Stimulated activated naive B cell treated with anti-CD40 and anti-IgM and Interleukin-4, amounts not matched to agents 10 μg/mL and 1 μg/mL and 100 μg/mL, for 72 hours (primary cell): ENCODE measurements around the gene SEC24B.
"Not testable (repeated sequence)": the region's sequence is repeated elsewhere in the genome, so short reads cannot be mapped to it uniquely, and the experiment has no call there.

Experiments
- ATAC-seq, 2 donors: fragments of 150-1000 bp; cut with Tn5 transposase; replicated peaks; 2 replicates each; pipeline ENCODE4 v1.10.0; 2021; ENCODE audit warnings: moderate library complexity in 1 of 2
- DNase-seq: peaks from one replicate; pipeline ENCODE4 v3.0.0; 2021
- H3K27ac Mint-ChIP-seq: one replicate; pipeline ENCODE4 v1.8.0; 2022; ENCODE audit warnings: mild to moderate bottlenecking, mixed read lengths
- H3K27me3 Mint-ChIP-seq, 2 donors: one replicate each; pipeline ENCODE4 v1.8.0; 2022; ENCODE audit warnings: mixed read lengths in 2 of 2
- H3K36me3 Mint-ChIP-seq, 2 donors: one replicate each; pipeline ENCODE4 v1.8.0; 2022; ENCODE audit warnings: mixed read lengths in 2 of 2, mild to moderate bottlenecking in 1 of 2
- H3K4me1 Mint-ChIP-seq, 2 donors: one replicate each; pipeline ENCODE4 v1.8.0; 2022; ENCODE audit warnings: mixed read lengths in 2 of 2, mild to moderate bottlenecking in 1 of 2
- H3K4me3 Mint-ChIP-seq, 2 donors: one replicate each; pipeline ENCODE4 v1.8.0; 2022; ENCODE audit warnings: mild to moderate bottlenecking in 2 of 2, mixed read lengths in 2 of 2, moderate library complexity in 1 of 2
- H3K9me3 Mint-ChIP-seq, 2 donors: one replicate each; pipeline ENCODE4 v1.8.0; 2022; ENCODE audit warnings: mixed read lengths in 2 of 2, mild to moderate bottlenecking in 1 of 2

Gene SEC24B

DNA sequence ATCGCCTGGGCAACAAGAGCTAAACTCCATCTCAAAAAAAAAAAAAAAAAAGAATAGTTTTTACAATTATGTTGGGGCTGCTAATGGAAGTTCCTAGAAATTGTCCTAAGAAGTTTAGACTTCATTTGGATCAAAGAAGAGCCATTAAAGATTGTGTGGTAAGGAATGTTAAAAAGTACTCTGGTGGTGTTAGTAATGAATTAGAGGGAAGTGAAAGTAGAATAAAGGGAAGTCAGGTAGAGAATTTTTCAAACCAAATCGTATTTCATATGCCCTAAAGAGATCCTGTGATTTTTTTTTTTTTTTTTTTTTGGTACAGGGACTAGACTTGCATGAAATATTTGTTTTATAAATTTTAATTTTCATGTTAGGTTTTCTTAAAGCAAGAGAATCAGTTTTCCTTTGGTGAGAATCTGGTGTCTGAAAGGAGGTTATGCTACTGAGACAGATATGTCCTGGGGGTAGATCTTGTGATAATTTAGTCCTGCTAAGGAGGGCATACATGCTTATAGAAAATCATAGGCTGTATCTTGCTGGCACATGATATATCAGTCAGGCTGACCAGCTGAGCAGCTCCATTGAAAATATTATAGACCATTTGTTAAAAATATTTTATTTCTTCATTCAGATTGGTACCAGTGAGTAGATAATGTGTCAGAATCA, 10.7 kb downstream of the SEC24B start:
- peaks cover 0 to 2% of the 10 kb centered on the region in 2 donors for H3K9me3 Mint-ChIP-seq
- H3K27me3 Mint-ChIP-seq: no peaks in the 10 kb centered on the region
- H3K27ac Mint-ChIP-seq: no peak overlapping the region
- H3K36me3 Mint-ChIP-seq: peaks cover 8 to 15% of the 10 kb centered on the region in 2 donors
- DNase-seq: no peak
- H3K4me3 Mint-ChIP-seq: no peak overlapping the region
- H3K4me1 Mint-ChIP-seq: peaks cover 27 to 61% of the 10 kb centered on the region in 2 donors
- peak; percentile 82 to 85 for ATAC-seq

DNA sequence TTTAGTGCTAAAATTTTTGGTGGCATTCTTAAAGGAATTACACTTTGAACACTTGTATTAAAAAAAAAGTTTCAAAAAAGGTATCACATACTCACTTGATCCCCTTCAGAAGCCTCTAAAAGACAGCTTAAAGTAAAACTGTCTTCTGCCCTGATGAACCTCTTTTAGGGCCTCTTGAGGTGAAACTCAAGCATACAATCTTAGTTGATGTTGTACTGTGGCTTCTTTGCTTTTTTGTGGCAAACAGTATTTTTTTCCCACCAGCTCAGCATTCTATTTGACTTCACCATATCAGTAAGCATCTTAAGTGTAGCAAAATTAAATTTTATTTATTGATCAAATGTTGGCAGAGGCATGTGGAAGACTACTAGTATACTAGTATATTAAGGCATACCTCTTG, 13.7 kb downstream of the SEC24B start:
- H3K9me3 Mint-ChIP-seq: peaks cover 0 to 2% of the 10 kb centered on the region in 2 donors
- H3K27me3 Mint-ChIP-seq: no peaks in the 10 kb centered on the region
- no peak overlapping the region for H3K27ac Mint-ChIP-seq
- H3K36me3 Mint-ChIP-seq: peaks cover 15 to 37% of the 10 kb centered on the region in 2 donors
- ATAC-seq: no peak
- peaks cover 20 to 39% of the 10 kb centered on the region in 2 donors for H3K4me1 Mint-ChIP-seq
- no peak for DNase-seq
- H3K4me3 Mint-ChIP-seq: no peak overlapping the region

DNA sequence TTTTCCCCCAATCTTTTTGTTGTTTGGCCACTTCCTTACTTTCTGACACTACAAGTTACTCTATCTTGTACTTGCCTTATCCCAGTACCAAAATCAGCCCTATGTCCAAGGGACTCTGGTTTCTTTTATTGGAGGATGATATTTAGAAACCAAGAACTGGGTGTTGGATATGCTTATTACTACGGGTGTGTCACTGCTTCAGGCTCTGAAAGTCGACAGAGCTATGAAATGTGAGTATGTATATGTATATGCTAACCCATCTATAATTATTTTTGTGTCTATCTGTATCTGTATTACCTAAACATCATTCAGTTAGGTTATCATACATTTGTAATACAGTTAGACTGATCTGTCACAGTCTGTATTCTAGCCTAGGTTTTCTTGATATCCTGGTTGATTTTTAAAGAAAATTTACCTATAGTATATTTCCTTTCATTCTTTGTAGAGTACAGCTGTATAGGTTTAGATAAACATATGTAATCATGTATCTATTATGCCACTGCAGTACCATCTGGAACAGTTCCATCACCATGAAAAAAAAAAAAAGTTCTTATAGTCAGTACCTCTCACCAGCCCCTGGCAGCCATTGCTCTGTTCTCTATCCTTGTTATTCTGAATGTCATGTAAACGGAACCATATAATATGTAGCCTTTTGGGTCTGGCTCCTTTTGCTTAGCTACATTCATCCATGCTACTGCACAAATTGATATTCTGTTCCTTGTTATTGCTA, 18.1 kb downstream of the SEC24B start:
- Mint-ChIP-seq H3K4me3 (no peak overlapping the region), H3K27me3 (no peaks in the 10 kb centered on the region), H3K27ac (no peak overlapping the region), H3K4me1 (peaks cover 15 to 31% of the 10 kb centered on the region in 2 donors), H3K36me3 (peaks cover 15 to 39% of the 10 kb centered on the region in 2 donors), H3K9me3 (no peaks in the 10 kb centered on the region)
- ATAC-seq: no peak
- DNase-seq: no peak

DNA sequence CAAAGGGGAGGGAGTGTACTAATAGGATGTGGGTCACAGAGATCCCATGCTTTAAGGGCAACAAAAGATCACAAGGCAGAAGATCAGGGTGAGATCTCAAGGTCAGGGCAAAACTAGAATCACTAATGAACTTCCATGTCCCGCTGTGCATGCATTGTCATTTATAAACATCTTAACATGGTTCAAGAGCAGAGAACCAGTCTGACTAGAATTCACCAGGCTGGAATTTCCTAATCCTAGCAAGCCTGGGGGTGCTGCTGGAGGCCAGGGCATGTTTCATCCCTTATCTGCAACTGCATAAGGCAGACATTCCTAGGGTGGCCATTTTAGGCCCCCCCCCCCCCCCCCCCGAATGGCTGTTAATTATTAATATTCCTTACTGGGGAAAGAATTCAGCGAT, 19.5 kb downstream of the SEC24B start:
- DNase-seq, H3K4me3 Mint-ChIP-seq, H3K27ac Mint-ChIP-seq, H3K27me3 Mint-ChIP-seq, H3K9me3 Mint-ChIP-seq, ATAC-seq: not testable (repeated sequence)
- H3K36me3 Mint-ChIP-seq: peaks cover 12 to 37% of the 10 kb centered on the region in 2 donors
- H3K4me1 Mint-ChIP-seq: peaks cover 13 to 27% of the 10 kb centered on the region in 2 donors

DNA sequence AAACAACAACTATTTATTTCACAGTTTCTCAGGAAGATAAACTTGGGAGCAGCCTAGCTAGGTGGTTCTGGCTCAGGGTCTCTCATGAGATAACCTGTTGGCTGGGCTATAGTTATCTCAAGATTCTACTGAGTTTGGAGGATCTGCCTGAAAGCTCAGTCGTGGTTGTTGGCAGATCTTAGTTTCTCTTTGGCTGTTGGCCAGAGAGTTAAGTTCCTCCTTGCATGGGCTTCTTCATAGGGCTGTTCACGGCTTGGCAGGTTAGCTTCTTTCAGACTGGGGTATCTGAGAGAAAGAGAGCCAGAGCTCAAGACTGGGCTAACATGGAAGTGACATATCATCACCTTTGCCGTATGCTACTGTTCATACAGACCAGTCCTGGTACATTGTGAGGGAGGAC, 28.7 kb downstream of the SEC24B start:
- Mint-ChIP-seq H3K36me3 (peaks cover 13 to 29% of the 10 kb centered on the region in 2 donors), H3K4me1 (peaks cover 11 to 12% of the 10 kb centered on the region in 2 donors), H3K27me3 (no peaks in the 10 kb centered on the region), H3K27ac (no peak overlapping the region), H3K9me3 (no peaks in the 10 kb centered on the region), H3K4me3 (no peak overlapping the region)
- ATAC-seq: no peak
- no peak for DNase-seq

DNA sequence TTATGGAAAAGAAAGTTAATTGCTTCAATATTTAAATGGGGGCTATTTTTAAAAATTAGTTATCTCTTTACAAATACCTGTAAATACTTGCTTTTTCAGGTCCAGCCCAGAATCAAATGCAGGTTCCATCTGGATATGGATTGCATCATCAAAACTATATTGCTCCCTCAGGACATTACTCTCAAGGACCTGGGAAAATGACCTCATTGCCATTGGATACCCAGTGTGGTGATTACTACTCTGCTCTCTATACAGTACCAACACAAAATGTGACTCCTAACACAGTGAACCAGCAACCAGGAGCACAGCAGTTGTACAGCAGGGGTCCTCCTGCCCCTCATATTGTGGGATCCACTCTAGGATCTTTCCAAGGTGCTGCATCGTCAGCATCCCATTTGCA, 29.2 kb downstream of the SEC24B start:
- Mint-ChIP-seq H3K36me3 (peaks cover 14 to 27% of the 10 kb centered on the region in 2 donors), H3K27ac (no peak overlapping the region), H3K9me3 (no peaks in the 10 kb centered on the region), H3K27me3 (no peaks in the 10 kb centered on the region), H3K4me3 (no peak overlapping the region), H3K4me1 (peaks cover 7 to 10% of the 10 kb centered on the region in 2 donors)
- DNase-seq: no peak
- ATAC-seq: no peak

DNA sequence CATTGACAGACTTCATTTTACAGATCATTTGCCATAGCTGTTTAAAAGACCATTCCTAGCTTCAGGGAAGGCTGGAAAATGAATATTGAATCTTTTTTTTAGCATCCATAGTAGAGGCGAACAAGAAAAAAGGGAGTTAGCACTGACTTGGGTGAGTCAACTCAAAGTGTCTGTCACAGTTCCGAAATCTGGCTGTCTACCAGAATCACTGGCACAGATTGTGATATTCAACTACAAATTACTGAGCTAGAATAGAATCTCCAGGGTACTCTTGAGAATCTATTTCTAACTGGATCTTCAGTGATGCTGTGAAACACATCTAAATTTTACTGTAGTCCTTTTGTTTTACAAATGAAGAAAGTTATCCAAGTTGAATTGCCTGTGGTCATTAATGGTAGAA, 31.5 kb downstream of the SEC24B start:
- Mint-ChIP-seq H3K27me3 (no peaks in the 10 kb centered on the region), H3K4me1 (peaks cover 10 to 19% of the 10 kb centered on the region in 2 donors), H3K27ac (no peak overlapping the region), H3K4me3 (no peak overlapping the region), H3K9me3 (no peaks in the 10 kb centered on the region), H3K36me3 (peaks cover 19 to 34% of the 10 kb centered on the region in 2 donors)
- no peak for DNase-seq
- ATAC-seq: no peak

DNA sequence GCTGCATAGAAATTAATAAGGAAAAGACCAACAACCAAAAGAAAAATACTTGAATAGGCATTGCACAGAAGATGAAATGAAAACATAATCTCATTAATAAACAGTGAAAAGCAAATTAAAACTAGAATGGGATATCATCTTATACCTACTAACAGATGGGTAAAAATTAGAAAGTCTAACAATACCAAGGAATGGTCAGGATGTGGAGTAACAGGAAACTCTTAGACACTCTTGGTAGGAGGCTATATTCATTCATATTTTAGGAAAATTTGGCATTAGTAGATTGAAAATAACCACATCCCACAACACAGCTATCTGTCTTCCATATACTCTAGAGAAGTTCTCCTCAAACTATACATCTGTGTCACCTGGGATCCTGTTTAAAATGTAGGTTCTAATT, 36.3 kb downstream of the SEC24B start:
- Mint-ChIP-seq H3K4me3 (no peak overlapping the region), H3K27me3 (no peaks in the 10 kb centered on the region), H3K27ac (no peak overlapping the region), H3K9me3 (no peaks in the 10 kb centered on the region), H3K36me3 (peaks cover 19 to 29% of the 10 kb centered on the region in 2 donors), H3K4me1 (peaks cover 9 to 41% of the 10 kb centered on the region in 2 donors)
- DNase-seq: no peak
- no peak for ATAC-seq

DNA sequence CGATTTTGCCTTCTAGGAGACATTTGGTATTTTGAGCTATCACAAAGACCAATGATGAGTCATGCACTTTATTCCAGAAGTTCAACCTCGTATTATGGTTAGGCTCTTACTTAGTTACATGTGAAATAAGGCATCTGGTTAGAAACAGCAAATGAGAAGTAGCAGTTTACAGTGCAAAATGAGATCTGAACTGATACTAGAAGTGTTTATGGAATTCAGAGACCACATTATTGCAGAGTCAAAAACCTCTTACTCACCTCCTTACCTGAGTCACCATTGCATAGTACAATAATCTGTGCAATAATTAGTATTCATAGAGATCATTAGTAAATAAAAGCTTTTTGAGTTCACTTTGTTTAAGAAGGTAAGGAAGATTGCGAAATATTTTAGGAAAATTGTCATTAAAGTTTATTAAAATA, 38.7 kb downstream of the SEC24B start:
- no peak for DNase-seq
- H3K36me3 Mint-ChIP-seq: peaks cover 14 to 29% of the 10 kb centered on the region in 2 donors
- no peak overlapping the region for H3K4me3 Mint-ChIP-seq
- no peaks in the 10 kb centered on the region for H3K9me3 Mint-ChIP-seq
- ATAC-seq: peak in 1 of 2 donors; percentile 25
- H3K4me1 Mint-ChIP-seq: peaks cover 6 to 41% of the 10 kb centered on the region in 2 donors
- no peak overlapping the region for H3K27ac Mint-ChIP-seq
- H3K27me3 Mint-ChIP-seq: no peaks in the 10 kb centered on the region

DNA sequence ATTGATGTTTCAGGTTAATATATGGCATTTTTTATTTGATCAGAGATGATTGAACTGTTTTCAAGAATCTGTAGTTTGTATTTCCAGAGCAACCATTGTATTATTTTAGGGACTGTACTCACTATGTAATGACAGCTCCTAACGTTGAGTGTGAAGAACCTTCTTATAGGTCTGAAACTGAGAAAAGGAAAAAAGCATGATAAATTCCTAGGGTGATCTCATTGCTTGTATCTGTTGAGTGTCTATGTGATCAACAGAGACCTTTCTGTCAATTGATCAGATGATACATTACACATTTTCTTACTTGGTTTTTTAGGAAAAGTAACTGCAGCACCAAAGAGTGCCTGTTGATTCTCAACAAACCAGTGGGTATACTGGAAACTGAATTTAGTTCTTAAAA, 40.2 kb downstream of the SEC24B start:
- DNase-seq (no peak), ATAC-seq (no peak)
- H3K27me3 Mint-ChIP-seq: no peaks in the 10 kb centered on the region
- no peak overlapping the region for H3K4me3 Mint-ChIP-seq
- H3K4me1 Mint-ChIP-seq: peaks cover 6 to 34% of the 10 kb centered on the region in 2 donors
- H3K9me3 Mint-ChIP-seq: no peaks in the 10 kb centered on the region
- H3K36me3 Mint-ChIP-seq: peaks cover 9 to 22% of the 10 kb centered on the region in 2 donors
- no peak overlapping the region for H3K27ac Mint-ChIP-seq

DNA sequence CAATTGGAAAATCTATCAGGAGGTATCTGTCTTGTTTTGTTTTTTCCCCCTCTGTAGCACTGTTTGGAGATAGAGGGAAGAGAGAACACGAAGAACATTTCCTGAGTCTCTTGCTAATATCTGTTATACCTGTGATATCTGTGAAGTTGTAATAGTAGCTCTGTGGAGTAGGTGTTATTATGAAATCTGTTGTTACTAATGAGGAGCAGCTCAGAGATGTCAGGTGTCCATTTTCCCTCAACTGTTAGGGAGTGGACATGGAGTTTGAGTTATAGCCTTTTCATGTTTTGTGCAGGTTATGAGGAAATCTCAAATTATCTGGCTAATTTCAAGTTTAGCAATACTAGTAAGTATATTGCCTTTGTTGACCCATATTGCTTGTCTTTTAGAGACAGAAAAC, 52.4 kb downstream of the SEC24B start:
- ATAC-seq (no peak), DNase-seq (no peak)
- Mint-ChIP-seq H3K4me1 (peaks cover 2 to 6% of the 10 kb centered on the region in 2 donors), H3K36me3 (peaks cover 21 to 51% of the 10 kb centered on the region in 2 donors), H3K27ac (no peak overlapping the region), H3K4me3 (no peak overlapping the region), H3K27me3 (no peaks in the 10 kb centered on the region), H3K9me3 (no peaks in the 10 kb centered on the region)

DNA sequence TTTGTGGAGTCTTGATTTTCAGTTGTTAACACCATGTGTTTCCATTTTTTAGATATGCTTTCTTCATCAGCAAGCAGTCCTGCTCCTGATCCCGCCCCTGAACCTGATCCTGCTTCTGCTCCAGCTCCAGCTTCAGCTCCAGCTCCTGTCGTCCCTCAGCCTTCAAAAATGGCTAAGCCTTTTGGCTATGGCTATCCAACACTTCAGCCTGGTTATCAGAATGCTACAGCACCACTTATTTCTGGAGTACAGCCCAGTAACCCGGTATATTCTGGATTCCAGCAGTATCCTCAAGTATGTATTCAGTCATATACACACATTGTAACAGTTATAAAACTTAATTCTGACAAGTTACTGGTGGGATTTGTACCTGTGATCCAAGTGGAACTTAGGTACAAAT, 60.9 kb downstream of the SEC24B start:
- H3K27ac Mint-ChIP-seq: no peak overlapping the region
- H3K36me3 Mint-ChIP-seq: peaks cover 32 to 40% of the 10 kb centered on the region in 2 donors
- DNase-seq (no peak), ATAC-seq (no peak)
- no peak overlapping the region for H3K4me3 Mint-ChIP-seq
- H3K9me3 Mint-ChIP-seq: no peaks in the 10 kb centered on the region
- H3K27me3 Mint-ChIP-seq: no peaks in the 10 kb centered on the region
- H3K4me1 Mint-ChIP-seq: no peaks in the 10 kb centered on the region

DNA sequence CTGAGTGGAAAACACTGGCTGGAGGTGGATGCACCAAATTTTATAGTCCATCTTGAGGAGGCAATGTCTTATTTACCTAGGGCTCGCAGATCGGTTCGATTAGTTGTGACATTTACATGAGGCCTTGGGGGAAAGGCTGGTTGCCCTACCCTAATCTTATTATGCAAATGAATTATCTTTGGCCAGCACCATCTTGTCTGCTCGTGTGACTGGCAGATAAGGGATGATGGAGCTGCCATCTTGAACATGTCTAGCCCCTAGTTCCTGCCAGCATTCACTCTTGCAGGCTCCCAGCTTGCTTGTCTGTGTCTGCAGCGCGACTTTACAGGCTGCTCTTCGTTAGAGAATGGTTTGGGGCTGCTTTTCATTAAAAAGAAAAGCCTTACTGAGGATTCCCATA, 61.9 kb downstream of the SEC24B start:
- H3K27ac Mint-ChIP-seq: peak overlapping the region; percentile 42
- DNase-seq: no peak
- no peaks in the 10 kb centered on the region for H3K9me3 Mint-ChIP-seq
- no peaks in the 10 kb centered on the region for H3K27me3 Mint-ChIP-seq
- H3K4me3 Mint-ChIP-seq: no peak overlapping the region
- no peak for ATAC-seq
- no peaks in the 10 kb centered on the region for H3K4me1 Mint-ChIP-seq
- H3K36me3 Mint-ChIP-seq: peaks cover 32 to 43% of the 10 kb centered on the region in 2 donors

DNA sequence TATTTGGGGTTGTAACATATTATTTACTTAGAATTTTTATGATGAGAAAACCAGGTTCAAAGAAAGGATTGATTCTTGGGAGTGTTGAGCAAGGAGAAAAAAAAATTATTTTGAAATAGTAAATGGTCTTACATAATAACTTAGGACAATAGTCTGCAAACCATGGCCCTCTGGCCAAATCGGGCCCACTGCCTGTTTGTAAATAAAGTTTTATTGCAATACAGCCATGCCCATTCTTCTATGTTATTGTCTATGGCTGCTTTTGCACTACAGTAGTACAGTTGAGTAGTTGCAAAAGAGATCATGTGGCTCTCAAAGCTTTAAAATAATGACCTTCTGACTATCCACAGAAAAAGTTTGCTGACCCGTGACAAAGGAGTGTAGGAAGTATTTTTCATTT, 63.3 kb downstream of the SEC24B start:
- Mint-ChIP-seq H3K36me3 (peaks cover 29 to 44% of the 10 kb centered on the region in 2 donors), H3K4me3 (no peak overlapping the region)

DNA sequence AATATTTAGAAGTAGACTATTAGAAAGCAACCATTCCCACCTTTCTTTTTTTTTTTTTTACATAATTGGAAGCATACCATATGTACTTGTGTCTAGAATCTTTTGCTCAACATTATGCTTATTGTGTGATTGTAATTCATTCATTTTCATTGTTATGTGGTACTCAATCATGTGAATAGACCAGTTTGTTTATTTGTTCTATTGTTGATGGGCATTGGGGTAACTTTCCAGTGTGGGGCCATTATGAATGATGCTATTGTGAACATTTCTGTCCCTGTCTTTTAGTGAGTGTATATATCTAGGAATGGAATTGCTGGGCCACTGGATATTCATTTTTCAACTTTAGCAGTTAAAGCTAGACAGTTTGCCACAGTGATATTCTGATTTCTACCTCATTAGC, 63.9 kb downstream of the SEC24B start:
- H3K9me3 Mint-ChIP-seq: no peaks in the 10 kb centered on the region
- H3K36me3 Mint-ChIP-seq: peaks cover 31 to 44% of the 10 kb centered on the region in 2 donors
- H3K27ac Mint-ChIP-seq: no peak overlapping the region
- H3K27me3 Mint-ChIP-seq: no peaks in the 10 kb centered on the region
- H3K4me3 Mint-ChIP-seq: no peak overlapping the region
- DNase-seq (no peak), ATAC-seq (no peak)
- peaks cover 0 to 2% of the 10 kb centered on the region in 2 donors for H3K4me1 Mint-ChIP-seq

More for the DNA sequence above, 63.3 kb downstream of the SEC24B start:
- H3K4me1 Mint-ChIP-seq: peaks cover 0 to under 1% of the 10 kb centered on the region in 2 donors
- ATAC-seq (no peak), DNase-seq (no peak)
- peak overlapping the region; percentile 39 for H3K27ac Mint-ChIP-seq
- no peaks in the 10 kb centered on the region for H3K9me3 Mint-ChIP-seq
- no peaks in the 10 kb centered on the region for H3K27me3 Mint-ChIP-seq
